ENCODE results near the gene LMNTD2.
"Not testable (repeated sequence)": the region's sequence is repeated elsewhere in the genome, so short reads cannot be mapped to it uniquely, and the experiment has no call there.

LMNTD2 gene

GRCh38 chr11:576811-577610, 16.5 kb upstream of the LMNTD2 start:
- no peak for TF ChIP-seq Cebpa-rat (IDR thresholded peaks at IDR 0.05)
- H3K4me2 ChIP-seq: peak overlapping the region; percentile 100
- H3K36me3 ChIP-seq: peaks cover 37% of the 10 kb centered on the region
- peaks cover 16% of the 10 kb centered on the region for H3K27me3 ChIP-seq
- no peaks in the 10 kb centered on the region for H3K9me3 ChIP-seq
- H3K27ac ChIP-seq: peak overlapping the region; percentile 100
- H4K20me1 ChIP-seq: peaks cover 62% of the 10 kb centered on the region
- H3K4me3 ChIP-seq: peak overlapping the region; percentile 86
- H3K9ac ChIP-seq: peak overlapping the region; percentile 100
- H3K4me1 ChIP-seq: peaks cover 52% of the 10 kb centered on the region

- Histone ChIP-seq H3K27me3 (peaks cover 16% of the 10 kb centered on the region), H3K4me2 (peak within 1 kb of the TSS; percentile 100), H3K9me3 (no peaks in the 10 kb centered on the region), H3K4me3 (peak within 1 kb of the TSS; percentile 86), H3K36me3 (peaks cover 29% of the 10 kb centered on the region), H4K20me1 (peaks cover 54% of the 10 kb centered on the region), H3K9ac (peak within 1 kb of the TSS; percentile 100), H3K4me1 (peaks cover 53% of the 10 kb centered on the region), H3K27ac (peak within 1 kb of the TSS; percentile 100)
- no peak for TF ChIP-seq Cebpa-rat (IDR thresholded peaks at IDR 0.05)
Measured at GRCh38 chr11:575996-576768, 15.6 kb upstream of the LMNTD2 start, which contains the start of gene PHRF1. PHRF1 (plus strand) TSS chr11:576470; CDS start chr11:581513, 5,043 bp downstream.

GRCh38 chr11:575313-575995, 14.9 kb upstream of the LMNTD2 start:
- H3K27me3 ChIP-seq: peaks cover 16% of the 10 kb centered on the region
- peaks cover 47% of the 10 kb centered on the region for H4K20me1 ChIP-seq
- H3K4me1 ChIP-seq: peaks cover 58% of the 10 kb centered on the region
- peak overlapping the region; percentile 73 for H3K4me3 ChIP-seq
- peaks cover 22% of the 10 kb centered on the region for H3K36me3 ChIP-seq
- no peak for TF ChIP-seq Cebpa-rat (IDR thresholded peaks at IDR 0.05)
- H3K9ac ChIP-seq: peak overlapping the region; percentile 76
- no peaks in the 10 kb centered on the region for H3K9me3 ChIP-seq
- H3K27ac ChIP-seq: peak overlapping the region; percentile 41; the same call in 1 of the 2 replicates
- H3K4me2 ChIP-seq: peak overlapping the region; percentile 99

GRCh38 chr11:574632-575312, 14.2 kb upstream of the LMNTD2 start:
- Histone ChIP-seq H3K27ac (no peak overlapping the region), H3K9ac (peak overlapping the region; percentile 76; the same call in 1 of the 2 replicates)

GRCh38 chr11:574031-574570, 13.6 kb upstream of the LMNTD2 start:
- H3K4me2 ChIP-seq: peak overlapping the region; percentile 99

More at GRCh38 chr11:574632-575312, 14.2 kb upstream of the LMNTD2 start:
- no peaks in the 10 kb centered on the region for H3K9me3 ChIP-seq
- peaks cover 15% of the 10 kb centered on the region for H3K36me3 ChIP-seq
- H3K4me2 ChIP-seq: peak overlapping the region; percentile 99
- TF ChIP-seq Cebpa-rat (IDR thresholded peaks at IDR 0.05): no peak
- H3K4me3 ChIP-seq: peak overlapping the region; percentile 73
- peaks cover 58% of the 10 kb centered on the region for H3K4me1 ChIP-seq
- H4K20me1 ChIP-seq: peaks cover 40% of the 10 kb centered on the region
- H3K27me3 ChIP-seq: peaks cover 16% of the 10 kb centered on the region

GRCh38 chr11:573146-573759, 12.7 kb upstream of the LMNTD2 start:
- peaks cover 4% of the 10 kb centered on the region for H3K36me3 ChIP-seq
- peaks cover 54% of the 10 kb centered on the region for H3K4me1 ChIP-seq
- peaks cover 16% of the 10 kb centered on the region for H3K27me3 ChIP-seq
- H3K9me3 ChIP-seq: no peaks in the 10 kb centered on the region
- H3K27ac ChIP-seq: no peak overlapping the region
- H4K20me1 ChIP-seq: peaks cover 25% of the 10 kb centered on the region
- no peak overlapping the region for H3K4me2 ChIP-seq
- TF ChIP-seq Cebpa-rat (IDR thresholded peaks at IDR 0.05): no peak
- H3K9ac ChIP-seq: no peak overlapping the region
- no peak overlapping the region for H3K4me3 ChIP-seq

More at GRCh38 chr11:574031-574570, 13.6 kb upstream of the LMNTD2 start:
- not testable (repeated sequence) for H3K9ac ChIP-seq, H3K27ac ChIP-seq, H3K9me3 ChIP-seq, H3K36me3 ChIP-seq
- Histone ChIP-seq H3K4me1 (peaks cover 58% of the 10 kb centered on the region), H4K20me1 (peaks cover 33% of the 10 kb centered on the region), H3K27me3 (peaks cover 16% of the 10 kb centered on the region), H3K4me3 (peak overlapping the region; percentile 73; the same call in 1 of the 2 replicates)

- no peak overlapping the region for H3K9ac ChIP-seq
- no peak for TF ChIP-seq Cebpa-rat (IDR thresholded peaks at IDR 0.05)
- no peaks in the 10 kb centered on the region for H3K9me3 ChIP-seq
- H3K4me1 ChIP-seq: peaks cover 54% of the 10 kb centered on the region
- H3K27ac ChIP-seq: no peak overlapping the region
- no peak overlapping the region for H3K4me3 ChIP-seq
- H3K27me3 ChIP-seq: peaks cover 16% of the 10 kb centered on the region
- H4K20me1 ChIP-seq: peaks cover 23% of the 10 kb centered on the region
- H3K36me3 ChIP-seq: no peaks in the 10 kb centered on the region
- H3K4me2 ChIP-seq: no peak overlapping the region
Measured at GRCh38 chr11:571802-572185, 11.3 kb upstream of the LMNTD2 start.

- peak overlapping the region; percentile 100 for H3K4me2 ChIP-seq
- peaks cover 3% of the 10 kb centered on the region for H3K27me3 ChIP-seq
- H3K4me3 ChIP-seq: peak overlapping the region; percentile 92
- peaks cover 32% of the 10 kb centered on the region for H4K20me1 ChIP-seq
- H3K36me3 ChIP-seq: peaks cover 13% of the 10 kb centered on the region; the same call in 1 of the 2 replicates
- no peaks in the 10 kb centered on the region for H3K9me3 ChIP-seq
- H3K27ac ChIP-seq: peak overlapping the region; percentile 94
- H3K4me1 ChIP-seq: peaks cover 62% of the 10 kb centered on the region
- TF ChIP-seq Cebpa-rat (IDR thresholded peaks at IDR 0.05): no peak
- H3K9ac ChIP-seq: peak overlapping the region; percentile 95
Measured at GRCh38 chr11:569158-569885, 8.8 kb upstream of the LMNTD2 start.
